Suprapubic skin (tissue), 3 donors: ENCODE measurements around the gene BMS1.

Experiments
- CTCF ChIP-seq, 2 donors: fragments of 200-600 bp in 1 of 2; fragments of 450-650 bp in 1 of 2; sonication (generic) in 1 of 2; IDR thresholded peaks; one replicate each; pipeline ENCODE4 v1.5.1; 2016 to 2019; ENCODE audit warnings: antibody characterized with exemption in 2 of 2, mild to moderate bottlenecking in 1 of 2, moderate library complexity in 1 of 2
- EP300 ChIP-seq: sonication (generic); formaldehyde crosslinking; IDR thresholded peaks from one replicate; pipeline ENCODE4 v1.6.1; 2017; ENCODE audit warnings: antibody characterized with exemption

GRCh38 chr10:42865716-42866114, 83.1 kb downstream of the BMS1 start:
- TF ChIP-seq EP300 (no peak), CTCF (IDR thresholded peaks at IDR 0.05) (no peak)
